ENCODE results near the gene CDH12. TPM values are rescaled to one million over a fixed set of nuclear protein-coding genes. Genes with fewer than 3 reads are reported as not detected.

Gene CDH12
- total and polyA plus RNA-seq, 10 of the 15 experiments (the other 5 are each of a cell fraction or from before 2014, with no cell fraction given) = 0.03 to 0.16 TPM; not detected in 8

DNA sequence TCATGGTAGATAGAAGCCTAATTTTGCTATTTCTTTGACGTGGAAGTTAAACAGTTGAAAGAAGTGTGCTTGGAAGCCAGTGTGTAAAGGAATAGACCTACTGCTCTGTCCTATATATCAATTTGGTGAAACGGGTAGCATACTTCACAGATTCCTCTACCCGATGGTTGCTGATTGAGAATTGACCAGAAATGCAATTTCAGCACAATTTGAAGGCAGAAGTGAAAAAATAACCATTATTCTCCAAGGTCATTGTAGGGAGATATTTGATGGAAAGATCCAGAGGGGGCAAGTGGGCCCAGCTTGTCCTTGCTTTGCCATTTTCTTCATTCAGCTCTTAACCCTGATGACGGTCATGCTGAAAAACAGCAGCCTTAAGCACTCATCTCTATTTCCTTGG, 15.3 kb downstream of the CDH12 start:
- intact Hi-C loops (cut with micrococcal nuclease; ENCODE audit: unreplicated experiment) = no loop called here
- BruUV-seq (replicated peaks) = no TSS peak
- no peak overlapping the region for H3K4me2 ChIP-seq (ENCODE audit: control insufficient read depth, insufficient read depth)
- H3K9ac ChIP-seq (ENCODE audit: control insufficient read depth, insufficient read depth, low read length) = no peak overlapping the region
- WGBS (ENCODE audit: insufficient coverage, insufficient replicate concordance, low lambda C conversion rate, missing lambda C conversion rate) = 31% methylated on average over 4 of the region's 4 CpGs
- H3K27me3 ChIP-seq (replicated peaks in 1 of 2; ENCODE audit: control insufficient read depth in 2 of 2, insufficient read depth in 2 of 2, low read length in 1 of 2) = no peaks in the 10 kb centered on the region
- H3K4me1 ChIP-seq (ENCODE audit: control insufficient read depth, insufficient read depth, low read length) = no peaks in the 10 kb centered on the region
- RAD21 ChIA-PET (ENCODE audit: unreplicated experiment) = no interaction called here
- CTCF ChIA-PET = no interaction called here
- DNase-seq (ENCODE audit: low read depth, low spot score) = no peak
- H4K20me1 ChIP-seq (ENCODE audit: control insufficient read depth, insufficient read depth) = no peaks in the 10 kb centered on the region
- no peaks in the 10 kb centered on the region for H3K9me3 ChIP-seq (replicated peaks; ENCODE audit: control insufficient read depth, insufficient read depth, low read length)
- H2AFZ ChIP-seq (ENCODE audit: control insufficient read depth, low read depth, low read length) = no peak overlapping the region
- no peak overlapping the region for H3K4me3 ChIP-seq
- in situ Hi-C loops (cut with MboI) = no loop called here
- H3K36me3 ChIP-seq (ENCODE audit: control insufficient read depth in 2 of 2, insufficient read depth in 2 of 2, low read length in 1 of 2) = no peaks in the 10 kb centered on the region
- H3K27ac ChIP-seq (ENCODE audit: control insufficient read depth, insufficient read depth) = no peak overlapping the region
- FAIRE-seq = no peak
- ATAC-seq = no peak
- H3K79me2 ChIP-seq (ENCODE audit: control insufficient read depth, insufficient read depth, low read length) = no peaks in the 10 kb centered on the region
- TF ChIP-seq, protein P1, sequence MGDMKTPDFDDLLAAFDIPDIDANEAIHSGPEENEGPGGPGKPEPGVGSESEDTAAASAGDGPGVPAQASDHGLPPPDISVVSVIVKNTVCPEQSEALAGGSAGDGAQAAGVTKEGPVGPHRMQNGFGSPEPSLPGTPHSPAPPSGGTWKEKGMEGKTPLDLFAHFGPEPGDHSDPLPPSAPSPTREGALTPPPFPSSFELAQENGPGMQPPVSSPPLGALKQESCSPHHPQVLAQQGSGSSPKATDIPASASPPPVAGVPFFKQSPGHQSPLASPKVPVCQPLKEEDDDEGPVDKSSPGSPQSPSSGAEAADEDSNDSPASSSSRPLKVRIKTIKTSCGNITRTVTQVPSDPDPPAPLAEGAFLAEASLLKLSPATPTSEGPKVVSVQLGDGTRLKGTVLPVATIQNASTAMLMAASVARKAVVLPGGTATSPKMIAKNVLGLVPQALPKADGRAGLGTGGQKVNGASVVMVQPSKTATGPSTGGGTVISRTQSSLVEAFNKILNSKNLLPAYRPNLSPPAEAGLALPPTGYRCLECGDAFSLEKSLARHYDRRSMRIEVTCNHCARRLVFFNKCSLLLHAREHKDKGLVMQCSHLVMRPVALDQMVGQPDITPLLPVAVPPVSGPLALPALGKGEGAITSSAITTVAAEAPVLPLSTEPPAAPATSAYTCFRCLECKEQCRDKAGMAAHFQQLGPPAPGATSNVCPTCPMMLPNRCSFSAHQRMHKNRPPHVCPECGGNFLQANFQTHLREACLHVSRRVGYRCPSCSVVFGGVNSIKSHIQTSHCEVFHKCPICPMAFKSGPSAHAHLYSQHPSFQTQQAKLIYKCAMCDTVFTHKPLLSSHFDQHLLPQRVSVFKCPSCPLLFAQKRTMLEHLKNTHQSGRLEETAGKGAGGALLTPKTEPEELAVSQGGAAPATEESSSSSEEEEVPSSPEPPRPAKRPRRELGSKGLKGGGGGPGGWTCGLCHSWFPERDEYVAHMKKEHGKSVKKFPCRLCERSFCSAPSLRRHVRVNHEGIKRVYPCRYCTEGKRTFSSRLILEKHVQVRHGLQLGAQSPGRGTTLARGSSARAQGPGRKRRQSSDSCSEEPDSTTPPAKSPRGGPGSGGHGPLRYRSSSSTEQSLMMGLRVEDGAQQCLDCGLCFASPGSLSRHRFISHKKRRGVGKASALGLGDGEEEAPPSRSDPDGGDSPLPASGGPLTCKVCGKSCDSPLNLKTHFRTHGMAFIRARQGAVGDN (IDR thresholded peaks at IDR 0.05) = no peak
- no peak for TF ChIP-seq HDAC2 (IDR thresholded peaks at IDR 0.05)
- SMC1A ChIA-PET (ENCODE audit: uncharacterized antibody, unreplicated experiment) = no interaction called here
- POLR2A ChIA-PET = no interaction called here

DNA sequence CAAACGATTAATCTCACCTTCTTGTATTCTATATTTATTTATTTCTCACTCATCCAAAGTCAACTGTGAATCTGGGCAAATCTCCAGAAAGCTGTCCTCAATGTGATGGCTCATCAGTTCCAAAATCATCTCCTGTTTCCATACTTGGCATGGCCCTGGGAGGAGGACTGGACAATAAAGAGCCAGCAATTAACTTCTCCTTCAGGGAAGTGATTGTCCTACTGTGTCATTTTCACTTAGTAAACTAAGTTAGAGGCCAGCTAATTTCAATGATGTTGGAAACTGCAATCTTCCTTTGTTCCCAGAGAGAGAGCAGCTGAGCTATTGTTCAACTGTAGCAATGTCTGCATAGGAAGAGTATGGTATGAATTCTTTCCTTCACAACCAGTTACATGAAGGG, 17.5 kb downstream of the CDH12 start:
- H3K27ac ChIP-seq (ENCODE audit: control insufficient read depth, insufficient read depth) = no peak overlapping the region
- FAIRE-seq (no peak), ATAC-seq (no peak), DNase-seq (ENCODE audit: low read depth, low spot score) (no peak)
- H3K9me3 ChIP-seq (replicated peaks; ENCODE audit: control insufficient read depth, insufficient read depth, low read length) = no peaks in the 10 kb centered on the region
- ChIA-PET POLR2A (no interaction called here), SMC1A (ENCODE audit: uncharacterized antibody, unreplicated experiment) (no interaction called here), RAD21 (ENCODE audit: unreplicated experiment) (no interaction called here), CTCF (interaction anchor here (1.1 kb wide), 1 partner anchor 9 kb away, joined by 4 read pairs; no protein-coding TSS in a partner anchor)
- H3K4me3 ChIP-seq = no peak overlapping the region
- H3K79me2 ChIP-seq (ENCODE audit: control insufficient read depth, insufficient read depth, low read length) = no peaks in the 10 kb centered on the region
- H3K9ac ChIP-seq (ENCODE audit: control insufficient read depth, insufficient read depth, low read length) = no peak overlapping the region
- intact Hi-C loops (cut with micrococcal nuclease; ENCODE audit: unreplicated experiment) (no loop called here), in situ Hi-C loops (cut with MboI) (no loop called here)
- H3K36me3 ChIP-seq (ENCODE audit: control insufficient read depth in 2 of 2, insufficient read depth in 2 of 2, low read length in 1 of 2) = no peaks in the 10 kb centered on the region
- H3K27me3 ChIP-seq (replicated peaks in 1 of 2; ENCODE audit: control insufficient read depth in 2 of 2, insufficient read depth in 2 of 2, low read length in 1 of 2) = no peaks in the 10 kb centered on the region
- no peak overlapping the region for H2AFZ ChIP-seq (ENCODE audit: control insufficient read depth, low read depth, low read length)
- 18% methylated on average over 1 of the region's 1 CpG for WGBS (ENCODE audit: insufficient coverage, insufficient replicate concordance, low lambda C conversion rate, missing lambda C conversion rate)
- no peaks in the 10 kb centered on the region for H4K20me1 ChIP-seq (ENCODE audit: control insufficient read depth, insufficient read depth)
- H3K4me1 ChIP-seq (ENCODE audit: control insufficient read depth, insufficient read depth, low read length) = no peaks in the 10 kb centered on the region
- no TSS peak for BruUV-seq (replicated peaks)
- no peak overlapping the region for H3K4me2 ChIP-seq (ENCODE audit: control insufficient read depth, insufficient read depth)
- TF ChIP-seq POLR2A (IDR thresholded peaks at IDR 0.05; ENCODE audit: low read depth, low read length) (no peak), CBX3 (IDR thresholded peaks at IDR 0.05; ENCODE audit: borderline replicate concordance, low read depth) (no peak), SUZ12 (IDR thresholded peaks at IDR 0.05; ENCODE audit: unreplicated experiment) (no peak), SREBF2 (IDR thresholded peaks at IDR 0.05; ENCODE audit: low read length) (no peak), NR2C1 (IDR thresholded peaks at IDR 0.05) (no peak), HDAC2 (IDR thresholded peaks at IDR 0.05) (no peak), CHD4 (IDR thresholded peaks at IDR 0.05) (no peak)
- TF ChIP-seq, protein P2, sequence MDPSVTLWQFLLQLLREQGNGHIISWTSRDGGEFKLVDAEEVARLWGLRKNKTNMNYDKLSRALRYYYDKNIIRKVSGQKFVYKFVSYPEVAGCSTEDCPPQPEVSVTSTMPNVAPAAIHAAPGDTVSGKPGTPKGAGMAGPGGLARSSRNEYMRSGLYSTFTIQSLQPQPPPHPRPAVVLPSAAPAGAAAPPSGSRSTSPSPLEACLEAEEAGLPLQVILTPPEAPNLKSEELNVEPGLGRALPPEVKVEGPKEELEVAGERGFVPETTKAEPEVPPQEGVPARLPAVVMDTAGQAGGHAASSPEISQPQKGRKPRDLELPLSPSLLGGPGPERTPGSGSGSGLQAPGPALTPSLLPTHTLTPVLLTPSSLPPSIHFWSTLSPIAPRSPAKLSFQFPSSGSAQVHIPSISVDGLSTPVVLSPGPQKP (IDR thresholded peaks at IDR 0.05; ENCODE audit: low read depth, low read length) = no peak
- TF ChIP-seq, protein P3, sequence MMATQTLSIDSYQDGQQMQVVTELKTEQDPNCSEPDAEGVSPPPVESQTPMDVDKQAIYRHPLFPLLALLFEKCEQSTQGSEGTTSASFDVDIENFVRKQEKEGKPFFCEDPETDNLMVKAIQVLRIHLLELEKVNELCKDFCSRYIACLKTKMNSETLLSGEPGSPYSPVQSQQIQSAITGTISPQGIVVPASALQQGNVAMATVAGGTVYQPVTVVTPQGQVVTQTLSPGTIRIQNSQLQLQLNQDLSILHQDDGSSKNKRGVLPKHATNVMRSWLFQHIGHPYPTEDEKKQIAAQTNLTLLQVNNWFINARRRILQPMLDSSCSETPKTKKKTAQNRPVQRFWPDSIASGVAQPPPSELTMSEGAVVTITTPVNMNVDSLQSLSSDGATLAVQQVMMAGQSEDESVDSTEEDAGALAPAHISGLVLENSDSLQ (IDR thresholded peaks at IDR 0.05) = no peak
- TF ChIP-seq, protein P4, sequence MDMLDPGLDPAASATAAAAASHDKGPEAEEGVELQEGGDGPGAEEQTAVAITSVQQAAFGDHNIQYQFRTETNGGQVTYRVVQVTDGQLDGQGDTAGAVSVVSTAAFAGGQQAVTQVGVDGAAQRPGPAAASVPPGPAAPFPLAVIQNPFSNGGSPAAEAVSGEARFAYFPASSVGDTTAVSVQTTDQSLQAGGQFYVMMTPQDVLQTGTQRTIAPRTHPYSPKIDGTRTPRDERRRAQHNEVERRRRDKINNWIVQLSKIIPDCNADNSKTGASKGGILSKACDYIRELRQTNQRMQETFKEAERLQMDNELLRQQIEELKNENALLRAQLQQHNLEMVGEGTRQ (IDR thresholded peaks at IDR 0.05; ENCODE audit: borderline replicate concordance, low read depth, low read length) = no peak

Measured in GM12878 (cell line).